Midbrain (tissue), 1 donor: ENCODE data around the gene FAR1.

Source experiments
- DNase-seq: peaks from one replicate; lab custom pipeline; 2025; lab: John Stamatoyannopoulos, UW

Gene FAR1

DNA sequence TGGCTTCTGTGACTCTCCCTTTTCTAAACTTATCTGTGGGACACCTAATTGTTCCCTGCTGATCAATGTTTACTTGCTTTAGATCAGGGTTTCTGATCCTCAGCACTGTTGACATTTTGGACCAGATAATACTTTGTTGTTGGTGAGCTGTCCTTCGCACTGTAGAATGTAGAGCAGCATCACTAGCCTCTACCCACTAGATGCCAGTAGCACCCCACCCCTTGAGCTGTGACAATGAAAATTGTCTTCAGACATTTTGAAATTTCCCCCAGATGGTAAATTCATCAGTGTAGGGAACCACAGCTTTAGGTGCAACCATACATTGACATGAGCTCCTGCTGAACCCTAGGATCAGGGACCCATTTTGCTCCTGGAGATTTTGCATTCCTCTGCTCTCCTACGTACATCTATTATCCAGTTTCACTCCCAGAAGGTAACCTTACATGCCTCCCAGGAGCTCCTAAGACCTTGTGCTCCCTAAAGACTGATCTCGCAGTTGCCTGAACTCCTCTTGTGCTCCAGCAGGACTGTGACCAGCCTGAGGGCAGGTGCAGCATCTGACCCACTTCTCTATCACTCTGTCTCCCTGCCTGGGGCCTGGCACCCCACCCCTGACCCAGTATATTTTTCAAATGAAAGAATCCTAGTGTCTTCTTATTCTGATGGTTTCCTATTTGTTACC lies 107.8 kb downstream of the FAR1 start:
- no peak for DNase-seq

DNA sequence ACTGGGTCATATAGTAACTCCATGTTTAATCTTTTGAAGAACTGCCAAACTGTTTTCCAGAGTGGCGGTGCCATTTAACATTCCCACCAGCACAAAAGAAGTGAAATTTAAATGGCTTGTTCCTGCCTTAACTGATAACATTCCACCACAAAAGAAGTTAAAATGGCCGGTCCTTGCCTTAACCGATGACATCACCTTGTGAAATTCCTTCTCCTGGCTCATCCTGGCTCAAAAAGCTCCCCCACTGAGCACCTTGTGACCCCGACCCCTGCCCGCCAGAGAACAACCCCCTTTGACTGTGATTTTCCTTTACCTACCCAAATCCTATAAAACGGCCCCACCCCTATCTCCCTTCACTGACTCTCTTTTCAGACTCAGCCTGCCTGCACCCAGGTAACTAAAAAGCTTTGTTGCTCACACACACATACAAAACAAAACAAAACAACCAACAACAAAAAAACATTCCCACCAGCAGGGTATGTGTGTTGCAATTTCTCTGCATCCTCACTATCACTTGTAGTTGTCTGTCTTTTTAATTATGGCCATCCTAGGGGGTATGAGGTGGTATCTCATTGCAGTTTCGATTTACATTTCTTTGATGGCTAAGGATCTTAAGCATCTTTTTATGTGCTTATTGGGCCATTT lies 109.0 kb downstream of the FAR1 start:
- DNase-seq: no peak

DNA sequence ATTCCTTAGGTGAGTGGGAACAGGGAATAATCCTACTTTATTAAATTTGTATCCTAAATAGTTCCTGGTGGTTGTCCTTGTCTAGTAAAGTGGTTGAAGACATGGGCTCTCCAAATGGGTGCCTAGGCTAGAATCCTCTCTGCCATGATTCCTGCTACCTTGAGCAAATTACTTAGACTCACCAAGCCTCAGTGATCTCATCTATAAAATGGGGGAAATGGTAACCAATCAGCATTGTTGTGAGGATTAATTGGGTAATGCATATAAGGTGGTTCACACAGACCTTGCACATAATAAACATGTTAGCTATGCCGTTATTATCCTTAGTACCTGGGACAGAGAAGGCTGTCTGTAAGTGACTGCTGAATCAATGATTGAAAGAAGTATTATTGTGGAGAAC lies 109.9 kb downstream of the FAR1 start:
- DNase-seq: no peak

DNA sequence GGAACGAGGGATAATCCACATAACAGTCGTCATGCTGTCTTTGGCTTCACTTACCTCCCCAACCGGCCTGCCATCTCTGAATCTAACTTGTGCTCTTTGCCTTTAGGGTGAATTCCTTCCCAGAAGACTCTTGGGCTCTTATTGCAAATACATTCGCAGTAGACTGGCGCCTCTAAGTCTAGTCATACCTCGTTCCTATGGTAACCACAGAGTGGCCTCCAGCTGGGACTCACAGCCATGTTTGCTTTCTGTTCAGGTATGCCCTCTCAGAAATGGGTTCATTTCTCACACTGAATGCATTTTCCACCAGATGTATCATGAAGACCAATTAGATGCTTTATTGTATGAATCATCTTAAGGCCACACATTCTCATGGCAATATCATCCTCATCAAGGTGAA lies 112.7 kb downstream of the FAR1 start:
- no peak for DNase-seq
